ENCODE data around the gene YY1. TPM values are rescaled to one million over a fixed set of nuclear protein-coding genes. Genes with fewer than 3 reads are reported as not detected.
A peak's percentile ranks its signal among the peaks of the same experiment; 100 is the strongest.

YY1 gene
- total RNA-seq, 1 donor from 2014 or later, result 87.5 TPM

DNA sequence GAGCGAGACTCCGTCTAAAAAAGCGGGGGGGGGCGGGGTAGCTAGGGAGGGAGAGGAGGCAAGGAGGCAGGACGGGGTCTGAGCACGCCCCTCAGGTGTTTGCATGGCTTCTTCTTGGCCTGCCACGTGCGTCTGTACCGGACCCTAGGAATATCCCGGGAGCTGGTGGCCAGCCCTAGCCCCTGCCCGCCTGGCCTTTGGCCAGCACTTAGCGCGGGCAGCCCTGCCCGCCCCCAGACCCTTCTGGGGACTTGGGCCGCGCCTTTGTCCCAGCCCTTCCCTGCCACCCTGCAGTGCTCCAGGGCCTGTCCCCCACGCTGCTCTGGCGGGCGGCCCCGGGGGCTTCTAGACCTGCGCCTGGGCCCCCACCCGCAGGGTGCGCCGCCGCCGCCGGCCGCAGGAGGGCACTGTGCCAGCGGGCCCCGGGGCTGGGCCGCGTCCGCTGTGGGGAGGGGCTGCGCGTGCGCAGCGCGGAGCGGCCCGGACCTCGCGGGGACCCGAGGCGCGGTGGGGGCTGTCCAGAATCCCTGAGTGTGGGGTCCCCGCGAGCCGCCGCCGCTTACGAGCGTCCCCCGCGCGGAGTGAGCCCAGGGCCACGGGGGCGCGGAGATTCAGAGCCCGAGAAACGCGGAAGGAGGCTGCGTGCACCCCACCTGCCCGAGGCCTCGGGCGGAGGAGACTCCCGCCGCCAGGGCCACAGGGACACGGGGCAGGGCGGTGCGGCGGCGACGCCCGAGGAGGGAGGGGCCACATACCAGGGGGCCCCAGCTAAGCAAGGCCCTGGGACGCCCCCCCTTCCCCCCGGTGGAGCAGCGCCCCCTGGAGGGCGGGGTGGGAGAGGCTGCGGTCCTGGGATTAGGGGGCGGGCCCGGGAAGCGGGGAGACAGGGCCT is 46.3 kb downstream of the YY1 start:
- no peaks in the 10 kb centered on the region for H3K4me1 ChIP-seq (ENCODE audit: insufficient read depth, low read length)
- Mint-ChIP-seq H3K9me3 (ENCODE audit: unreplicated experiment) (no peaks in the 10 kb centered on the region), H3K27me3 (ENCODE audit: low read depth, unreplicated experiment) (no peaks in the 10 kb centered on the region), H3K4me1 (ENCODE audit: low read depth, unreplicated experiment) (peaks cover 28% of the 10 kb centered on the region), H3K4me3 (ENCODE audit: unreplicated experiment) (no peak overlapping the region), H3K36me3 (ENCODE audit: low read depth, unreplicated experiment) (peaks cover 6% of the 10 kb centered on the region), H3K27ac (ENCODE audit: unreplicated experiment) (no peak overlapping the region)
- peak overlapping the region; percentile 94 for H3K4me2 ChIP-seq (ENCODE audit: low read length)
- H3K36me3 ChIP-seq (ENCODE audit: insufficient read depth, low read length), result no peaks in the 10 kb centered on the region
- H2AFZ ChIP-seq (ENCODE audit: low read depth, low read length), result peak overlapping the region; percentile 75
- H3K9me3 ChIP-seq (ENCODE audit: insufficient read depth, low read depth, low read length), result no peaks in the 10 kb centered on the region
- H3K27me3 ChIP-seq (ENCODE audit: insufficient read depth, low read length), result no peaks in the 10 kb centered on the region
- FAIRE-seq, result no peak
- peaks cover 24% of the 10 kb centered on the region for H3K79me2 ChIP-seq (ENCODE audit: insufficient read depth, low read length)
- DNase-seq (ENCODE audit: low read depth), result no peak
- H3K9ac ChIP-seq (ENCODE audit: low read length), result peak overlapping the region; percentile 88
- peak overlapping the region; percentile 64 for H3K4me3 ChIP-seq (ENCODE audit: insufficient read depth, low read depth, low read length)
- peak overlapping the region; percentile 68 for H3K27ac ChIP-seq (ENCODE audit: low read depth, low read length)
- peaks cover 43% of the 10 kb centered on the region for H4K20me1 ChIP-seq (ENCODE audit: insufficient read depth, low read length)
- TF ChIP-seq, protein P1, sequence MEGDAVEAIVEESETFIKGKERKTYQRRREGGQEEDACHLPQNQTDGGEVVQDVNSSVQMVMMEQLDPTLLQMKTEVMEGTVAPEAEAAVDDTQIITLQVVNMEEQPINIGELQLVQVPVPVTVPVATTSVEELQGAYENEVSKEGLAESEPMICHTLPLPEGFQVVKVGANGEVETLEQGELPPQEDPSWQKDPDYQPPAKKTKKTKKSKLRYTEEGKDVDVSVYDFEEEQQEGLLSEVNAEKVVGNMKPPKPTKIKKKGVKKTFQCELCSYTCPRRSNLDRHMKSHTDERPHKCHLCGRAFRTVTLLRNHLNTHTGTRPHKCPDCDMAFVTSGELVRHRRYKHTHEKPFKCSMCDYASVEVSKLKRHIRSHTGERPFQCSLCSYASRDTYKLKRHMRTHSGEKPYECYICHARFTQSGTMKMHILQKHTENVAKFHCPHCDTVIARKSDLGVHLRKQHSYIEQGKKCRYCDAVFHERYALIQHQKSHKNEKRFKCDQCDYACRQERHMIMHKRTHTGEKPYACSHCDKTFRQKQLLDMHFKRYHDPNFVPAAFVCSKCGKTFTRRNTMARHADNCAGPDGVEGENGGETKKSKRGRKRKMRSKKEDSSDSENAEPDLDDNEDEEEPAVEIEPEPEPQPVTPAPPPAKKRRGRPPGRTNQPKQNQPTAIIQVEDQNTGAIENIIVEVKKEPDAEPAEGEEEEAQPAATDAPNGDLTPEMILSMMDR (IDR thresholded peaks at IDR 0.05; ENCODE audit: insufficient read depth, low read depth, low read length), result peak; percentile 15
- no peak for TF ChIP-seq EZH2 (IDR thresholded peaks at IDR 0.05; ENCODE audit: insufficient read depth, low read length)

DNA sequence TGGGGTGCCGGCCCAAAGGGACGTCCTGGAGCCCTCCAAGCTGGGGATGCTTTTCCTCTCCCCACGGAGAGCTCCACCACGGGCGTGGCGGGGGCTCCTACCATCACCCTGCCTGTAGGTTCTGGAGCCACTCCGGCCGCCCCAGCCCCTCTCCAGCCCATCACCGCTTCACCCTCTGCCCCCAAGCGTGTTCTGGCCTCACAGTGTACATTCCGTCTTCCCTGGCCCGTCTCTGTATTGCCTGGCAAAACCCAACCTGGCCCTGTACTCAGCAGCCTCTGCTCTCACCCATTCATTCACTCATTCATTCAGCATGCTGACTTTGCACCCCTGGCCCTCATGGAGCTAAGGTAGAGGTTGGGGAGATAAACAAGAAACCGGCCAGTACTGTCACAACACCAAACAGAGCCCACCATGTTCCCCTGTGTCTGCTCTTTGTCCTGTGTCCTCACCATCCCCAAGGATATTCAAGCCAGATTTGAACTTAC is 47.0 kb downstream of the YY1 start:
- H3K4me2 ChIP-seq (ENCODE audit: low read length), result peak overlapping the region; percentile 94
- TF ChIP-seq, protein P1 (IDR thresholded peaks at IDR 0.05; ENCODE audit: insufficient read depth, low read depth, low read length), result no peak
- TF ChIP-seq EZH2 (IDR thresholded peaks at IDR 0.05; ENCODE audit: insufficient read depth, low read length), result no peak

More for the DNA sequence above, 47.0 kb downstream of the YY1 start:
- H3K27me3 Mint-ChIP-seq (ENCODE audit: low read depth, unreplicated experiment), result no peaks in the 10 kb centered on the region
- peak overlapping the region; percentile 84 for H3K27ac Mint-ChIP-seq (ENCODE audit: unreplicated experiment)
- peaks cover 23% of the 10 kb centered on the region for H3K4me1 Mint-ChIP-seq (ENCODE audit: low read depth, unreplicated experiment)
- Histone ChIP-seq H3K4me3 (ENCODE audit: insufficient read depth, low read depth, low read length) (no peak overlapping the region), H3K9me3 (ENCODE audit: insufficient read depth, low read depth, low read length) (no peaks in the 10 kb centered on the region), H2AFZ (ENCODE audit: low read depth, low read length) (no peak overlapping the region), H3K27me3 (ENCODE audit: insufficient read depth, low read length) (no peaks in the 10 kb centered on the region), H3K4me1 (ENCODE audit: insufficient read depth, low read length) (no peaks in the 10 kb centered on the region), H3K27ac (ENCODE audit: low read depth, low read length) (no peak overlapping the region), H3K36me3 (ENCODE audit: insufficient read depth, low read length) (no peaks in the 10 kb centered on the region), H3K9ac (ENCODE audit: low read length) (peak overlapping the region; percentile 88), H4K20me1 (ENCODE audit: insufficient read depth, low read length) (peaks cover 44% of the 10 kb centered on the region), H3K79me2 (ENCODE audit: insufficient read depth, low read length) (peaks cover 19% of the 10 kb centered on the region)
- peaks cover 6% of the 10 kb centered on the region for H3K36me3 Mint-ChIP-seq (ENCODE audit: low read depth, unreplicated experiment)
- no peak for FAIRE-seq
- no peaks in the 10 kb centered on the region for H3K9me3 Mint-ChIP-seq (ENCODE audit: unreplicated experiment)
- H3K4me3 Mint-ChIP-seq (ENCODE audit: unreplicated experiment), result peak overlapping the region; percentile 81
- no peak for DNase-seq (ENCODE audit: low read depth)

Data from astrocyte (in vitro differentiated cells and primary cell).